NCI-H2171 (cell line): ENCODE measurements around the gene NXPE3.

Experiments
- DNase-seq: peaks from one replicate; lab custom pipeline; 2025; lab: John Stamatoyannopoulos, UW

NXPE3 gene

GRCh38 chr3:101803173-101803782, 24.3 kb downstream of the NXPE3 start:
- DNase-seq: peak; percentile 48

GRCh38 chr3:101803939-101804338, 24.9 kb downstream of the NXPE3 start:
- DNase-seq: no peak

- no peak for DNase-seq
Observed at GRCh38 chr3:101806491-101806890, 27.5 kb downstream of the NXPE3 start.

- DNase-seq: no peak
Observed at GRCh38 chr3:101807888-101808287, 28.9 kb downstream of the NXPE3 start.

- DNase-seq: no peak
Observed at GRCh38 chr3:101809178-101810021, 30.4 kb downstream of the NXPE3 start.

GRCh38 chr3:101810022-101810418, 31.0 kb downstream of the NXPE3 start:
- no peak for DNase-seq

GRCh38 chr3:101811875-101812274, 32.9 kb downstream of the NXPE3 start:
- no peak for DNase-seq

- no peak for DNase-seq
Observed at GRCh38 chr3:101812895-101813294, 33.9 kb downstream of the NXPE3 start.

- no peak for DNase-seq
Observed at GRCh38 chr3:101813817-101814440, 34.9 kb downstream of the NXPE3 start.

- DNase-seq: no peak
Observed at GRCh38 chr3:101814835-101815234, 35.8 kb downstream of the NXPE3 start.

GRCh38 chr3:101816215-101817149, 37.5 kb downstream of the NXPE3 start:
- no peak for DNase-seq

GRCh38 chr3:101817992-101818391, 39.0 kb downstream of the NXPE3 start:
- no peak for DNase-seq

- DNase-seq: no peak
Observed at GRCh38 chr3:101819649-101820206, 40.7 kb downstream of the NXPE3 start.

GRCh38 chr3:101821503-101821902, 42.5 kb downstream of the NXPE3 start:
- no peak for DNase-seq

- no peak for DNase-seq
Observed at GRCh38 chr3:101823525-101823924, 44.5 kb downstream of the NXPE3 start.

GRCh38 chr3:101824702-101825101, 45.7 kb downstream of the NXPE3 start:
- no peak for DNase-seq

- no peak for DNase-seq
Observed at GRCh38 chr3:101825904-101826445, 47.0 kb downstream of the NXPE3 start.

- no peak for DNase-seq
Observed at GRCh38 chr3:101827211-101828174, 48.5 kb downstream of the NXPE3 start.

- DNase-seq: no peak
Observed at GRCh38 chr3:101828276-101828675, 49.3 kb downstream of the NXPE3 start.
